HG03159 (cell line): ENCODE data around the gene SLC25A10.

Experiments
- ATAC-seq: cut with Tn5 transposase; IDR thresholded peaks from one replicate; pipeline ENCODE4 v1.9.1; 2021; ENCODE audit warnings: mild to moderate bottlenecking, moderate library complexity; ENCODE audit not compliant: unreplicated experiment

The SLC25A10 gene

GRCh38 chr17:81741594-81742452 is 29.7 kb downstream of the SLC25A10 start:
- ATAC-seq: no peak
